DLD1 (cell line): Measurements from ENCODE around the gene CFAP100.

Experiments
- in situ Hi-C: cut with HindIII; loops from 2 replicates; pipeline ENCODE4 v1.10.0; 2017; ENCODE audit warnings: low sequenced_read_pairs

Gene CFAP100

GRCh38 chr3:126456766-126457388, 62.2 kb downstream of the CFAP100 start:
- in situ Hi-C loops = no loop called here

GRCh38 chr3:126459111-126459762, 64.5 kb downstream of the CFAP100 start:
- in situ Hi-C loops = no loop called here

GRCh38 chr3:126459763-126460127, 65.0 kb downstream of the CFAP100 start:
- in situ Hi-C loops = no loop called here

GRCh38 chr3:126460381-126460780, 65.7 kb downstream of the CFAP100 start:
- in situ Hi-C loops = no loop called here

- in situ Hi-C loops = no loop called here
Observed at GRCh38 chr3:126461450-126462070, 66.9 kb downstream of the CFAP100 start.

- in situ Hi-C loops = no loop called here
Observed at GRCh38 chr3:126463521-126463920, 68.8 kb downstream of the CFAP100 start.

- in situ Hi-C loops = no loop called here
Observed at GRCh38 chr3:126464093-126464492, 69.4 kb downstream of the CFAP100 start.

- in situ Hi-C loops = no loop called here
Observed at GRCh38 chr3:126464494-126464893, 69.8 kb downstream of the CFAP100 start.

GRCh38 chr3:126464997-126465396, 70.3 kb downstream of the CFAP100 start:
- in situ Hi-C loops = no loop called here

- in situ Hi-C loops = no loop called here
Observed at GRCh38 chr3:126465928-126466544, 71.3 kb downstream of the CFAP100 start.

GRCh38 chr3:126466886-126467610, 72.3 kb downstream of the CFAP100 start:
- in situ Hi-C loops = no loop called here

- in situ Hi-C loops = no loop called here
Observed at GRCh38 chr3:126467611-126467955, 72.9 kb downstream of the CFAP100 start.

GRCh38 chr3:126468028-126468891, 73.6 kb downstream of the CFAP100 start:
- in situ Hi-C loops = no loop called here

- in situ Hi-C loops = no loop called here
Observed at GRCh38 chr3:126469479-126469878, 74.8 kb downstream of the CFAP100 start.

GRCh38 chr3:126472277-126473006, 77.7 kb downstream of the CFAP100 start:
- in situ Hi-C loops = no loop called here

- in situ Hi-C loops = no loop called here
Observed at GRCh38 chr3:126473292-126474168, 78.8 kb downstream of the CFAP100 start.

- in situ Hi-C loops = no loop called here
Observed at GRCh38 chr3:126474498-126475412, 80.0 kb downstream of the CFAP100 start.
